HG03175 (cell line): Measurements from ENCODE around the gene SPAG5.

Source experiments
- ATAC-seq: cut with Tn5 transposase; IDR thresholded peaks from one replicate; pipeline ENCODE4 v1.9.1; 2021; ENCODE audit warnings: mild to moderate bottlenecking, moderate library complexity; ENCODE audit not compliant: unreplicated experiment

Gene SPAG5

GRCh38 chr17:28545141-28545503 lies 53.7 kb downstream of the SPAG5 start:
- no peak for ATAC-seq

GRCh38 chr17:28544402-28545140 lies 54.3 kb downstream of the SPAG5 start:
- no peak for ATAC-seq

GRCh38 chr17:28541439-28541838 lies 57.4 kb downstream of the SPAG5 start:
- ATAC-seq: no peak

GRCh38 chr17:28540231-28540630 lies 58.6 kb downstream of the SPAG5 start:
- ATAC-seq: no peak

GRCh38 chr17:28538296-28538895 lies 60.4 kb downstream of the SPAG5 start:
- ATAC-seq: no peak

- no peak for ATAC-seq
Observed at GRCh38 chr17:28537219-28537610, 61.6 kb downstream of the SPAG5 start.

GRCh38 chr17:28536532-28537218 lies 62.1 kb downstream of the SPAG5 start:
- ATAC-seq: no peak

GRCh38 chr17:28534740-28535375 lies 64.0 kb downstream of the SPAG5 start:
- no peak for ATAC-seq

- ATAC-seq: no peak
Observed at GRCh38 chr17:28533091-28533807, 65.6 kb downstream of the SPAG5 start.

- no peak for ATAC-seq
Observed at GRCh38 chr17:28532050-28532960, 66.5 kb downstream of the SPAG5 start.

GRCh38 chr17:28530926-28531325 lies 67.9 kb downstream of the SPAG5 start:
- ATAC-seq: no peak

- ATAC-seq: no peak
Observed at GRCh38 chr17:28530250-28530649, 68.6 kb downstream of the SPAG5 start.

GRCh38 chr17:28529013-28529400 lies 69.8 kb downstream of the SPAG5 start:
- no peak for ATAC-seq

- ATAC-seq: no peak
Observed at GRCh38 chr17:28528327-28529012, 70.4 kb downstream of the SPAG5 start.

GRCh38 chr17:28527859-28528258 lies 71.0 kb downstream of the SPAG5 start:
- no peak for ATAC-seq
